Measurements from ENCODE around the gene FGFR1OP2.

DNA sequence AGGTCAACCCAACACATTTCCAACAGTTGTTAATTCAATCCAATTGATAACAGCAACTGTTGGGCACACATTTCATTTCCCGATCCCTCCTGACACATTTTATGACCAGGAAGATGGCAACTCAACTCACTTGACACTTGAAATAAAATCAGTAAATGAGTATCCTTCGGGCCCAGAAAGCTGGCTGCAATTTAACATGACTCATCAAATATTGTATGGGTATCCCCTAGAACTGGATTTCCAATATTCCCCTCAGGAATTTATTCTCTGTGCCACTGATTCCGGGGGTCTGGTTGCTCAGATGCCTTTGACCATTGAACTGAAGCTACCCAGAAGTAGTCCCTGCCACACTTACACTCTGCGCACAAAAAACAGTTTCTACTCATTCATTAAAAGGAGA, 42.6 kb upstream of the FGFR1OP2 start:
- TF ChIP-seq, protein P1, sequence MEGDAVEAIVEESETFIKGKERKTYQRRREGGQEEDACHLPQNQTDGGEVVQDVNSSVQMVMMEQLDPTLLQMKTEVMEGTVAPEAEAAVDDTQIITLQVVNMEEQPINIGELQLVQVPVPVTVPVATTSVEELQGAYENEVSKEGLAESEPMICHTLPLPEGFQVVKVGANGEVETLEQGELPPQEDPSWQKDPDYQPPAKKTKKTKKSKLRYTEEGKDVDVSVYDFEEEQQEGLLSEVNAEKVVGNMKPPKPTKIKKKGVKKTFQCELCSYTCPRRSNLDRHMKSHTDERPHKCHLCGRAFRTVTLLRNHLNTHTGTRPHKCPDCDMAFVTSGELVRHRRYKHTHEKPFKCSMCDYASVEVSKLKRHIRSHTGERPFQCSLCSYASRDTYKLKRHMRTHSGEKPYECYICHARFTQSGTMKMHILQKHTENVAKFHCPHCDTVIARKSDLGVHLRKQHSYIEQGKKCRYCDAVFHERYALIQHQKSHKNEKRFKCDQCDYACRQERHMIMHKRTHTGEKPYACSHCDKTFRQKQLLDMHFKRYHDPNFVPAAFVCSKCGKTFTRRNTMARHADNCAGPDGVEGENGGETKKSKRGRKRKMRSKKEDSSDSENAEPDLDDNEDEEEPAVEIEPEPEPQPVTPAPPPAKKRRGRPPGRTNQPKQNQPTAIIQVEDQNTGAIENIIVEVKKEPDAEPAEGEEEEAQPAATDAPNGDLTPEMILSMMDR (IDR thresholded peaks at IDR 0.05): no peak
- no peak for TF ChIP-seq POLR2A (IDR thresholded peaks at IDR 0.05)

Data from adrenal gland (tissue), 5 donors.